GF-D8 (cell line): ENCODE results near the gene TUBA4B.

Experiments
- DNase-seq: peaks from one replicate; lab custom pipeline; 2025; lab: John Stamatoyannopoulos, UW

TUBA4B gene

GRCh38 chr2:219252900-219253752, at the start of gene TUBA4B:
TSS of gene TUBA4B (plus strand) at chr2:219253243. CDS start at chr2:219253408, 165 bp downstream.
- DNase-seq = peak; percentile 46

- no peak for DNase-seq
Measured at GRCh38 chr2:219204425-219205164, 48.4 kb upstream of the TUBA4B start.

- DNase-seq = no peak
Measured at GRCh38 chr2:219205165-219205538, 47.9 kb upstream of the TUBA4B start.

GRCh38 chr2:219205981-219206327, 47.1 kb upstream of the TUBA4B start:
- DNase-seq = no peak

- peak; percentile 79 for DNase-seq
Measured at GRCh38 chr2:219206328-219207133, 46.5 kb upstream of the TUBA4B start, which contains the start of gene ZFAND2B. TSS of gene ZFAND2B (plus strand) at chr2:219206782. CDS start at chr2:219206988, 206 bp downstream.

- DNase-seq = no peak
Measured at GRCh38 chr2:219207134-219207883, 45.7 kb upstream of the TUBA4B start.

- DNase-seq = no peak
Measured at GRCh38 chr2:219207884-219208740, 44.9 kb upstream of the TUBA4B start.

GRCh38 chr2:219209236-219210195, 43.5 kb upstream of the TUBA4B start:
- peak; percentile 60 for DNase-seq

GRCh38 chr2:219210196-219210885, 42.7 kb upstream of the TUBA4B start:
- DNase-seq = no peak

- DNase-seq = no peak
Measured at GRCh38 chr2:219210886-219211362, 42.1 kb upstream of the TUBA4B start.

GRCh38 chr2:219213026-219213415, 40.0 kb upstream of the TUBA4B start:
- DNase-seq = no peak

GRCh38 chr2:219213486-219214071, 39.5 kb upstream of the TUBA4B start:
- DNase-seq = no peak

- no peak for DNase-seq
Measured at GRCh38 chr2:219214141-219214540, 38.9 kb upstream of the TUBA4B start.

GRCh38 chr2:219214786-219215185, 38.3 kb upstream of the TUBA4B start:
- no peak for DNase-seq

- no peak for DNase-seq
Measured at GRCh38 chr2:219215871-219216534, 37.0 kb upstream of the TUBA4B start.

- no peak for DNase-seq
Measured at GRCh38 chr2:219216535-219216915, 36.5 kb upstream of the TUBA4B start.

GRCh38 chr2:219218217-219218731, 34.8 kb upstream of the TUBA4B start:
- DNase-seq = no peak
